ENCODE measurements around the gene XPO5. TPM values are rescaled to one million over a fixed set of nuclear protein-coding genes. Genes with fewer than 3 reads are reported as not detected.
A peak's percentile ranks its signal among the peaks of the same experiment; 100 is the strongest.

XPO5 gene
- total and polyA plus RNA-seq, 12 donors: 10.9 to 70.6 (median 21.9) TPM

DNA sequence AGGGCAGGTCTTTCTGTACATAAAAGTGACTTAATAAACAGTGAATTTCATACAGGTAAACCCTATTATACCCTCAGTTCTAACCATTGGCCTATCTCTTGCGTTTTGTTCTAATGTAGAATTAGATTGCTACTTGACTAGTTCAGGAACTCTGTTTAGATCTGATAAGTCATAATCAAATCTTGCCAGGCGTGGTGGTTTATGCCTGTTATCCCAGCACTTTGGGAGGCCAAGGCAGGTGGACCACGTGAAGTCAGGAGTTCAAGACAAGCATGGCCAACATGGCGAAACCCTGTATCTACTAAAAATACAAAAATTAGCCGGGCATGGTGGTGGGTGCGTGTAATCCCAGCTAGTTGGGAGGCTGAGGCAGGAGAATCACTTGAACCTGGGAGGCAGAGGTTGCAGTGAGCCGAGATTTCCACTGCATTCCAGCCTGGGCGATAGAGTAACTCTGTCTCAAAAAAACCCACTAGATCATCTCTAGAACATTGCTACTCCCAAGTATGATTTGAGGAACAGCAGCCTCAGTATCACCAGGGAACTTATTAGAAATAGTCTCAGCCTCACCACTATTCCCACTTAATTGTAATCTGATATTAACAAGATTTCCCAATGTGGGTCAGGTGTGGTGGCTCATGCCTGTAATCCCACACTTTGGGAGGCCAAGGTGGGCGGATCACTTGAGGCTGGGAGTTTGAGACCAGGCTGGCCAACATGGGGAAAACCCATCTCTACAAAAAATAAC is 41.1 kb upstream of the XPO5 start:
- TF ChIP-seq POLR2A (IDR thresholded peaks at IDR 0.05): no peak
- TF ChIP-seq, protein P1, sequence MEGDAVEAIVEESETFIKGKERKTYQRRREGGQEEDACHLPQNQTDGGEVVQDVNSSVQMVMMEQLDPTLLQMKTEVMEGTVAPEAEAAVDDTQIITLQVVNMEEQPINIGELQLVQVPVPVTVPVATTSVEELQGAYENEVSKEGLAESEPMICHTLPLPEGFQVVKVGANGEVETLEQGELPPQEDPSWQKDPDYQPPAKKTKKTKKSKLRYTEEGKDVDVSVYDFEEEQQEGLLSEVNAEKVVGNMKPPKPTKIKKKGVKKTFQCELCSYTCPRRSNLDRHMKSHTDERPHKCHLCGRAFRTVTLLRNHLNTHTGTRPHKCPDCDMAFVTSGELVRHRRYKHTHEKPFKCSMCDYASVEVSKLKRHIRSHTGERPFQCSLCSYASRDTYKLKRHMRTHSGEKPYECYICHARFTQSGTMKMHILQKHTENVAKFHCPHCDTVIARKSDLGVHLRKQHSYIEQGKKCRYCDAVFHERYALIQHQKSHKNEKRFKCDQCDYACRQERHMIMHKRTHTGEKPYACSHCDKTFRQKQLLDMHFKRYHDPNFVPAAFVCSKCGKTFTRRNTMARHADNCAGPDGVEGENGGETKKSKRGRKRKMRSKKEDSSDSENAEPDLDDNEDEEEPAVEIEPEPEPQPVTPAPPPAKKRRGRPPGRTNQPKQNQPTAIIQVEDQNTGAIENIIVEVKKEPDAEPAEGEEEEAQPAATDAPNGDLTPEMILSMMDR (IDR thresholded peaks at IDR 0.05): no peak
- Histone ChIP-seq H3K27me3 (no peaks in the 10 kb centered on the region), H3K4me3 (no peak overlapping the region), H3K36me3 (replicated peaks in 1 of 2) (peaks cover 0 to 41% of the 10 kb centered on the region in 2 donors), H3K27ac (no peak overlapping the region), H3K9me3 (replicated peaks in 1 of 3) (no peaks in the 10 kb centered on the region), H3K4me1 (replicated peaks in 1 of 2) (no peaks in the 10 kb centered on the region)
- 89 to 95% (median 92%) methylated on average over 9 of the region's 9 CpGs for WGBS, 4 donors
- peak in 1 of 7 donors; percentile 48 for DNase-seq
- intact Hi-C loops (cut with DNase I): no loop called here

DNA sequence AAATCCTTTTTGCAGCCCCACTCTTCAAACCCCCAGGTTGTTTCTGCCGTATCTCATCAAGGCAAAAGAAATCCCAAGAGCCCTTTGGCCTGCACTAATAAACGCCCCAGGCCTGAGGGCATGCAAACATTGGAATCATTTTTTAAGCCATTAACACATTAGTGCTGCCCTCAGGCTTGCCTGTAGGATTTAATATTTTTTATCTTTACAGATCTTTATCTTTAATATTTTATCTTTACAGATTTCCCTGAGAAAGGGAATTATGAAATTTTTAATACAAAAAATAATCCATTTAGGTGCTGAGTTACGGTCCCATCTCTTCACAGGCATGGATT is 38.5 kb upstream of the XPO5 start:
- DNase-seq: no peak
- Histone ChIP-seq H3K9me3 (replicated peaks in 1 of 3) (no peaks in the 10 kb centered on the region), H3K27ac (no peak overlapping the region), H3K4me1 (replicated peaks in 1 of 2) (no peaks in the 10 kb centered on the region), H3K27me3 (no peaks in the 10 kb centered on the region), H3K36me3 (replicated peaks in 1 of 2) (peaks cover 0 to 34% of the 10 kb centered on the region in 2 donors), H3K4me3 (no peak overlapping the region)
- WGBS, 4 donors: 82 to 93% (median 92%) methylated on average over 3 of the region's 3 CpGs
- TF ChIP-seq, protein P1 (IDR thresholded peaks at IDR 0.05): no peak
- no peak for TF ChIP-seq POLR2A (IDR thresholded peaks at IDR 0.05)
- intact Hi-C loops (cut with DNase I): no loop called here

DNA sequence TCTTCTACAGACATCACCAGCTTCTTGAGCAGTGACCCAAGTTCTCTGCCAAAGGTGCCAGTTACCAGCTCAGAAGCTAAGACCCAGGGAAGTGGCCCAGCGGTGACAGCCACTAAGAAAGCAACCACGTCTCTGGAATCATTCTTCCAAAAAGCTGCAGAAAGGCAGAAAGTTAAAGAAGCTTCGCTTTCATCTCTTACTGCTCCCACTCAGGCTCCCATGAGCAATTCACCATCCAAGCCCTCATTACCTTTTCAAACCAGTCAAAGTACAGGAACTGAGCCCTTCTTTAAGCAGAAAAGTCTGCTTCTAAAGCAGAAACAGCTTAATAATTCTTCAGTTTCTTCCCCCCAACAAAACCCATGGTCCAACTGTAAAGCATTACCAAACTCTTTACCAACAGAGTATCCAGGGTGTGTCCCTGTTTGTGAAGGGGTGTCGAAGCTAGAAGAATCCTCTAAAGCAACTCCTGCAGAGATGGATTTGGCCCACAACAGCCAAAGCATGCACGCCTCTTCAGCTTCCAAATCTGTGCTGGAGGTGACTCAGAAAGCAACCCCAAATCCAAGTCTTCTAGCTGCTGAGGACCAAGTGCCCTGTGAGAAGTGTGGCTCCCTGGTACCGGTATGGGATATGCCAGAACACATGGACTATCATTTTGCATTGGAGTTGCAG is 38.0 kb upstream of the XPO5 start:
- Histone ChIP-seq H3K36me3 (replicated peaks in 1 of 2) (peaks cover 0 to 34% of the 10 kb centered on the region in 2 donors), H3K27ac (no peak overlapping the region), H3K4me3 (no peak overlapping the region), H3K9me3 (replicated peaks in 1 of 3) (no peaks in the 10 kb centered on the region), H3K27me3 (no peaks in the 10 kb centered on the region), H3K4me1 (replicated peaks in 1 of 2) (no peaks in the 10 kb centered on the region)
- intact Hi-C loops (cut with DNase I): no loop called here
- no peak for DNase-seq
- TF ChIP-seq, protein P1 (IDR thresholded peaks at IDR 0.05): no peak
- TF ChIP-seq POLR2A (IDR thresholded peaks at IDR 0.05): no peak
- WGBS, 4 donors: 93 to 98% (median 94%) methylated on average over 5 to 6 of the region's 6 CpGs

GRCh38 chr6:43610431-43610830 is 34.6 kb upstream of the XPO5 start:
- intact Hi-C loops (cut with DNase I): no loop called here
- H3K4me1 ChIP-seq (replicated peaks in 1 of 2): no peaks in the 10 kb centered on the region
- no peak for TF ChIP-seq POLR2A (IDR thresholded peaks at IDR 0.05)
- TF ChIP-seq, protein P1 (IDR thresholded peaks at IDR 0.05): no peak
- H3K9me3 ChIP-seq (replicated peaks in 1 of 3): no peaks in the 10 kb centered on the region
- peaks cover 0 to 34% of the 10 kb centered on the region in 2 donors for H3K36me3 ChIP-seq (replicated peaks in 1 of 2)
- no peak for DNase-seq
- no peaks in the 10 kb centered on the region for H3K27me3 ChIP-seq
- WGBS, 4 donors: 94 to 96% (median 96%) methylated on average over 5 of the region's 5 CpGs
- H3K27ac ChIP-seq: no peak overlapping the region
- no peak overlapping the region for H3K4me3 ChIP-seq

Measured in adrenal gland (tissue), 12 donors.